ENCODE data around the gene DENND2C. TPM values are rescaled to one million over a fixed set of nuclear protein-coding genes. Genes with fewer than 3 reads are reported as not detected.

The DENND2C gene
- polyA plus RNA-seq, 1 experiment, result 0.45 TPM

GRCh38 chr1:114702737-114703136 is 32.9 kb upstream of the DENND2C start:
- no peak for DNase-seq (ENCODE audit: low read depth)
- Histone ChIP-seq H3K27me3 (ENCODE audit: control insufficient read depth, insufficient read depth, low read length) (no peaks in the 10 kb centered on the region), H3K36me3 (ENCODE audit: control insufficient read depth, insufficient read depth, low read length) (no peaks in the 10 kb centered on the region), H3K4me3 (ENCODE audit: low read depth, low read length) (no peak overlapping the region)
- ChIA-PET CTCF (interaction anchor here (1.5 to 1.9 kb wide), 2 partner anchors 9 to 31 kb away, joined by 3 to 5 read pairs; no protein-coding TSS in a partner anchor), POLR2A (interaction anchor here (0.5 kb wide), 1 partner anchor 487 kb away, joined by 3 read pairs; no protein-coding TSS in a partner anchor)
- TF ChIP-seq CTCF (IDR thresholded peaks at IDR 0.05; ENCODE audit: insufficient read depth, low read depth, low read length), result no peak

GRCh38 chr1:114701931-114702330 is 32.1 kb upstream of the DENND2C start:
- H3K4me3 ChIP-seq (ENCODE audit: low read depth, low read length), result no peak overlapping the region
- H3K27me3 ChIP-seq (ENCODE audit: control insufficient read depth, insufficient read depth, low read length), result peaks cover 2% of the 10 kb centered on the region
- ChIA-PET POLR2A (no interaction called here), CTCF (interaction anchor here (1.5 kb wide), 1 partner anchor 8 kb away, joined by 3 read pairs; no protein-coding TSS in a partner anchor)
- no peak for DNase-seq (ENCODE audit: low read depth)
- TF ChIP-seq CTCF (IDR thresholded peaks at IDR 0.05; ENCODE audit: insufficient read depth, low read depth, low read length), result no peak
- H3K36me3 ChIP-seq (ENCODE audit: control insufficient read depth, insufficient read depth, low read length), result no peaks in the 10 kb centered on the region

- ChIA-PET CTCF (no interaction called here), POLR2A (interaction anchor here (0.6 kb wide), 1 partner anchor 782 kb away, joined by 3 read pairs; no protein-coding TSS in a partner anchor)
- no peak for DNase-seq (ENCODE audit: low read depth)
- no peak overlapping the region for H3K4me3 ChIP-seq (ENCODE audit: low read depth, low read length)
- TF ChIP-seq CTCF (IDR thresholded peaks at IDR 0.05; ENCODE audit: insufficient read depth, low read depth, low read length), result no peak
- peaks cover 2% of the 10 kb centered on the region for H3K27me3 ChIP-seq (ENCODE audit: control insufficient read depth, insufficient read depth, low read length)
- no peaks in the 10 kb centered on the region for H3K36me3 ChIP-seq (ENCODE audit: control insufficient read depth, insufficient read depth, low read length)
Observed at GRCh38 chr1:114700036-114700600, 30.3 kb upstream of the DENND2C start.

- no peak for DNase-seq (ENCODE audit: low read depth)
- CTCF ChIA-PET, result no interaction called here
- TF ChIP-seq CTCF (IDR thresholded peaks at IDR 0.05; ENCODE audit: insufficient read depth, low read depth, low read length), result no peak
Observed at GRCh38 chr1:114696810-114697209, 27.0 kb upstream of the DENND2C start.

GRCh38 chr1:114695430-114696058 is 25.7 kb upstream of the DENND2C start, which contains the start of gene AMPD1:
AMPD1 (minus strand) TSS chr1:114695546; CDS start chr1:114695471, 75 bp downstream.
- DNase-seq (ENCODE audit: low read depth), result no peak
- Histone ChIP-seq H3K36me3 (ENCODE audit: control insufficient read depth, insufficient read depth, low read length) (no peaks in the 10 kb centered on the region), H3K27me3 (ENCODE audit: control insufficient read depth, insufficient read depth, low read length) (peaks cover 2% of the 10 kb centered on the region), H3K4me3 (ENCODE audit: low read depth, low read length) (no peak within 1 kb of the TSS)
- CTCF ChIA-PET, result interaction anchor here (1.0 kb wide), 1 partner anchor 25 kb away, joined by 3 read pairs; the partner anchor contains the start of gene DENND2C
- no peak for TF ChIP-seq CTCF (IDR thresholded peaks at IDR 0.05; ENCODE audit: insufficient read depth, low read depth, low read length)
- POLR2A ChIA-PET, result no interaction called here

More at GRCh38 chr1:114696810-114697209, 27.0 kb upstream of the DENND2C start:
- Histone ChIP-seq H3K36me3 (ENCODE audit: control insufficient read depth, insufficient read depth, low read length) (no peaks in the 10 kb centered on the region), H3K4me3 (ENCODE audit: low read depth, low read length) (no peak overlapping the region), H3K27me3 (ENCODE audit: control insufficient read depth, insufficient read depth, low read length) (peaks cover 2% of the 10 kb centered on the region)
- POLR2A ChIA-PET, result no interaction called here
